Ramos (cell line): ENCODE measurements around the gene CRTC3.

ENCODE experiments used
- in situ Hi-C: fragments of 300-500 bp; cut with MboI; formaldehyde crosslinking; loops from one replicate; pipeline ENCODE4 v1.14.3; 2022; ENCODE audit warnings: low sequenced_read_pairs; ENCODE audit not compliant: unreplicated experiment

CRTC3 gene

DNA sequence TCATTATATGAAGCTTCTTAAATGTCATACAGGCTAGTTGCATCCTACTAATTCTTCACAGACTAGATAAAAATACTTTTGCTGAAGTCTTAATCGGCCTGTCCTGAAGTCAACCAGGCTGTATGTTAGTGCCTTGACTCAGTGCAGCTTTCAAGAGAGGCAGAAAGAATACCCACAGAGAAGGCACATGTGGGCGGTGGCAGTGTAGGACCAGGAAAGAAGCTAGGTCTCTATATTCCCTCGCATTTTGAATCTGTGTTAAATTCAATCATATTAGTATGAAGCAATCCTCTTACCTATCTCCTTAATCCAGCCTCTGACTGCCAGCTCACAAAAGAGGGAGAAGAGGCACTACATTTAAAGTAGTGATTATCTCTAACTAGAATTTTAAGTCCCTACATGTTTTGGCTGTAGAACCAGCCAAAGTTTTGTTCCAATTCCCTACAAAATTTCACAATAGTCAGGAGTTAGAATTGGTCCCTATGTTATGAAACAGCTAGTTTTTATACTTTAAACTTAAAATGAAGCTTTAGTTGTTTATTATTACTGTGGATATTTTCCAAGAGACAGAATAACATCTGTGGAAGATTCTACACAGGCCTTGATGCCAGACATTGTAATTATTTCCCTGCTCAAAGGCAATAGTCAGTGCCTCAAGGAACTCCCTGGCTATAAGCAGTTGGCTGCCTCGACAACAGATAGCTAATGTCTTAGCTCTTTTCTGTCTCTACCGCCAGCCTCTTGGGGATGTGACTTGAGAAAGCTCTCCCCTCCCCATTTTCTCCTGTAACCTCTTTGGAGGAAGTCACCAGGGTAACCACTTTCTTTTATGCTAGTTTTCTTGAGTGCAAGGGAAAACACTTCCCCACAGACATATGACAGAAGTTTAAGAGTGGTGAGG, 31.9 kb downstream of the CRTC3 start:
- in situ Hi-C loops = no loop called here

DNA sequence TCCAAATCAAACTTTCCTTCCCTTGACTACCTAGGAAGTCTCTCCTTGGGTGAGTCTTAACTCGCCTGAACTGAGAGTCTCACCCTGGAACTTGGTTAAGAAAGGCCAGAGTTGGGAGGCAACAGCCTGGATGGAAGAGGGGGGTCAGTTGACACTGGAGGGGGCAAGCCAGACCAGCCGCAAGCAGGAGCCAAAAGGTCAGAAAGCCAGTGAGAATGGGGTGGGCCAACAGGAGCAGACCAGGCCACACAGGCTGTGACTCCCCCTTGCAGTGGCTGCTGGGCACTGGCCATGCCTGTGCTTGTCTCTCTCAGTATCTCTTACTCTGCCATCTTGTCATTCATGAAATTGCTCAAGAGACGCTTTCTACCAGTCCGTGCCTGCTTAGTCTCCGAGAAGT, 32.9 kb downstream of the CRTC3 start:
- in situ Hi-C loops = no loop called here

DNA sequence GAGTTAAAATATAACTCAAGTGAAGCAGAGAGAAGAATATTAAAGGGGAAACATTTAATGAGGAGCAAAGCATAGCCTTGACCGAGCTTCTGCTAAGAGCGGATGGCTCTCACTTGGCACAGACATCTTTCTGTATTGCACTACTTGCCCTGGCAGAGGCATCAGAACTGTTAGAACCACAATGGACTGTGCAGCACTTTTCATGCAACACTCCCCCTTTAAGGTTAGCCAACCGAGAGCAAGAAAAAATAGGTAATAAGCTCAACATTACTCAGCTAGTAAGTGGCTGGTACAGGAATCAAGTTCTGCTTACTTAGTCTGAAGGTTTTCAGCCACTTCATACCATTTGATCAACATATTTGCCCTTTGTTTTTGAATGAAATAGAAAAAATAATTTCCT, 33.7 kb downstream of the CRTC3 start:
- in situ Hi-C loops = no loop called here

DNA sequence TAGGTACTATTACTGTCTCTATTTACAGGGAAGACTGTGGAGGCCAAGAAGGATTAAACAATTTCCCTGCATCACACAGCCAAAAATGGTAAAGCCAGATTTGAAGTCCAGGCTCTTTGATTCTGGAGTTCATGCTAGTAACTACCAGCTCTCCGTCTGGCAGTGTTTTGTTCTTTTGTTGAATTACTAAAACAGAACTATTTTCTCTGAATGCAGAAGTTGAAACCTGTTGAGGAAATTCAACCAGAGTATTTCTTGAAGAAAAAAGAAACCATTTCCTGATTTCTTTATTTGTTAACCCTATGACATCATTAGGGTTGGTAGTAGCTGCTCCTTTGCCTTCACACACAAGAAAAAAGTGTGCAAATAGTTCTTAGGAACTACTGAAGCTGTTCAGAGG, 34.3 kb downstream of the CRTC3 start:
- in situ Hi-C loops = no loop called here

DNA sequence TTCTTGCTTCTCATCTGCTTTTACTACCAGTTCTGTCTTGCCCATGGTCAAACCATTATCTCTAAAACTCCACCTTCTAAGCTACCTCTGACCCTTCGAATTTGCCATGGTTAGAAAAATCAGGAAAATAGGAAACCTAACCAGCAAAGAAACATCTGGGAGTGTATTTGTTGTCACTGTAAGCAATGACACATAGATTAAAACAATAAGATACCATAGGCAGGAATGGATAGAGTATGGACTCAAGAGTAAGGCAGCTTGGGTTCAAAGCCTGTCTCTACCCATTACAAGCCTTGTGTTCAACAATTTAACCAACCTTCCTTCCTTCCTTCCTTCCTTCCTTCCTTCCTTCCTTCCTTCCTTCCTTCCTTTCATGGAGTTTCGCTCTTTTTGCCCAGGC, 34.9 kb downstream of the CRTC3 start:
- in situ Hi-C loops = no loop called here

DNA sequence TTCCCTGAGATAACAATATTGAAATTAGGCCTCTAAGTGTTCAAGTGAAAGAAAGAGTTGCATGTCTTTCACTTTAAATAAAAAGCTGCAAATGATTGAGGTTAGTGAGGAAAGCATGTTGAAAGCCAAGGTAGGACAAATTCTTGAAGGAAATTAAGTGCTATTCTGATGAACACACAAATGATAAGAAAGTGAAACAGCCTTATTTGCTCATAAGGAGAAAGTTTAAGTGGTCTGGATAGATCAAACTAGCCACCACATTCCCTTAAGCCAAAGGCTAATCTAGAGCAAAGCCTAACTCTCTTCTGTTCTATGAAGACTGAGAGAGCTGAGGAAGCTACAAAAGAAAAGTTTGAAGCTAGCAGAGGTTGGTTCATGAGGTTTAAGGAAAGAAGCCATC, 36.1 kb downstream of the CRTC3 start:
- in situ Hi-C loops = no loop called here

DNA sequence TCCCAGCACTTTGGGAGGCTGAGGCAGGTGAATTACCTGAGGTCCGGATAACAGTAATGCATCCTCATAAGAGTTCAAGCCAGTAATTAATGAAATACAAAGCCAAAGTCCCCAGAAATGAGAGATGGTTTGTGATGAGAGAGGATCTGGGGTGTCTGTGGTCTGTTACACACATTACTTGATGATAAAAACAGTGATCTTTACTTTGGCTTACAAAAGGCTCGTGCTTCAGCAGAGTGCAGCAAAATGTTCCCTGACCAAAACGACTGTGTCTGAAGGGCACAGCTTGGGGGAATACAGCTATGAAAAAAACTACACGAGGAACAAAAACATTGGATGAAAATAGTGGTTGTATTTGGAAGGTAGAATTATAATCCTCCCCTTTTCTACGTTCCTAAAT, 40.9 kb downstream of the CRTC3 start:
- in situ Hi-C loops = no loop called here

DNA sequence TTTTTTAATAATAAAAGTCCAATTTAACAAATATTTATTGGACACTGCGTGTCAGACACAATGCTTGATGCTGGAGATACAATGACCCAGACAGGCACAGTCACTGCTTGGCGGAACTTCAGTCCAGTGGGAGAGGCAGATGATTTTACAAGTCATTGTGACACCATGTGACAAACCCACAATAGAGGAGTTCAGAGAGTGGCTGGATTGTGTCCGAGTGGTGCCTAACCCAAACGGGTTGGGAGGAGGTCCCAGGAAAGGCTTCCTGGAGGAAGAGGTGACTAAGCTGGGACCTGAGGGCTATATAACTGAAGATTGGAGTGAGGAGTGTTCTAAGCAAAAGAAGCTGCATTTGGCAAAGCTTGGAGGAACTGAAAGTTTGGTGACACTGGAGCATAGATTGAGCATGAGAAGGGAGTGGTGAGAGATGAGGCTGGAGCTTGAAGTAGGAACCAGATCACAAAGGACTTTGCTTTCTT, 41.4 kb downstream of the CRTC3 start:
- in situ Hi-C loops = no loop called here

DNA sequence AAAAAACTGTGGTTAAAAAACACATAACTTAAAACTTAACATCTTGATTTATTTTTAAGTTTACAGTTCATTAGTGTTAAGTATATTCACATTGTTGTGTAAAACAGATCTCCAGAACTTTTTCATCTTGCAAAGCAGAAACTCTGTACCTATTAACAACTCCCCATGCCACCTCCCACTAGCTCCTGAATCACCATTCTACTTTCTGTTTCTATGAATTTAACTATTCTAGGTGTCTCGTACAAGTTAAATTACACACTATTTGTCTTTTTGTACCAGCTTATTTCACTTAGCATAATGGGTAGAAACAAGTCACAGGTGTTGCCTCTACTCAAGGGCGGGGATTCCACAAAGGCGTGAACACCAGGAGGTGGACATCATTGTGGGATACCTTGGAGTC, 43.2 kb downstream of the CRTC3 start:
- in situ Hi-C loops = no loop called here

DNA sequence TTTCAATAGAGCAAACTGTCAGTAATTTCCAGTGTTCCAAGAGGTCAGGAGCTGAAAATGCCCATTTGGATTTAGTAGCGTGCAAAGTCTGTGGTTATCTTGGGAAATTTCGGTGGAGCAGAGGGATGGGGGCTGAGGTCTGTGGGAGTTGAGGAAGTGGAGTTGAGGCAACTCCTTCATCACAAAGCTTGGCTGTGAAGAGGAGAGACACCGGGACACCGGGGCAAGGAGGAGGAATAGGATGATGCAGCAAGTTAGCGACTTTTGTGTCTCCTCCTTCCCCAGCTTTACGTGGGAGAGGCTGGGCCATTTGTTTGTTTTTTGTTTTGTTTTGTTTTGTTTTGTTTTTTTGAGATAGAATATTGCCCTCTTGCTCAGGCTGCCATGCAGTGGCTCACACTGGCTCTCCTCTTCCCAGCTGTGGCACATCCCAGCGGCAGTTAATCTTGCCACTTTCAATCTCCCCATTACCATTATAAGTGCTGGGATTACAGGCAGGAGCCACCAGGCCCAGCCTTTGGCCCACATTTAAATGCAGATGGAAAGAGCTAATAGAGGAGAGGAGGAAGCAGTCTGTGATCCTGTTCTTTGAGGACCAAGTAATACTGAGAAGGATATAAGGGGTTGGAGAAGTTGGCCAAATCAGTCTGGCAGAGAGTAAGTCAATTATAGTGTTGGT, 47.1 kb downstream of the CRTC3 start:
- in situ Hi-C loops = no loop called here

DNA sequence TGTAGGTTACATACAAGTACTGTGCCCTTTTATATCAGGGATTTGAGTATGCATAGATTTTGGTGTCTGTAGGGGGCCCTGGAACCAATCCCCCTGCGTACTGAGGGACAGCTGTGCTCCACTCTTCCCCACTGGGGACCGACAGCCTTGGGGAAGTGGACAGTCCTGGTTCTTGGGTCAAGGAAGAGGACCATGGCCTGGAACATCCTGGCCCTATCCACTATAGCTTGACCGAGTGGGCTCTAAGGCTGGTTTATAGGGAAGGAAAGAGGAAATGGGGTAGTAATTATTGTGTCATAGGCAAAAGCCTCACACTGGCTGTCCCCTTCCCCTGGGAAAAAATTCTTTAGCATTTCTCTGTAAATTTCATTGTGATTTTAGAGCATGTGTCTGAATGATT, 49.5 kb downstream of the CRTC3 start:
- in situ Hi-C loops = no loop called here

DNA sequence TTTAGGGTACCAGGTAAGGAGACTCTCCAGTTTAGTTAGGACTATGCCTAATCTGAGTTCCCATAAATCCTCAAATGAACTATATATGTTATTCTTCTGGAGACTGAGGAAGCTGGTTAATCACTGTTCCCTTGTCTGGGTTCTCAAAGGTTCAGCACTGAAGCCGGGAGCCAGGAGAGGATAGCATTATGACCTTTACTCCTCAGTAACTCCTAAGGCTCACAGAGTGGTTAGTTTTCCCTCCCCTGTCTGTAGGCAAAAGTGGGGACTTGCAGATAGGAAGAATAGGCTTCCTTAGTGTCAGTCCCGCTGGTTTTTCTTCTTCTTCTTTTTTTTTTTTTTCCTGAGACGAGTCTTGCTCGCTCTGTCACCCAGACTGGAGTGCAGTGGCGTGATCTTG, 50.4 kb downstream of the CRTC3 start:
- in situ Hi-C loops = no loop called here

DNA sequence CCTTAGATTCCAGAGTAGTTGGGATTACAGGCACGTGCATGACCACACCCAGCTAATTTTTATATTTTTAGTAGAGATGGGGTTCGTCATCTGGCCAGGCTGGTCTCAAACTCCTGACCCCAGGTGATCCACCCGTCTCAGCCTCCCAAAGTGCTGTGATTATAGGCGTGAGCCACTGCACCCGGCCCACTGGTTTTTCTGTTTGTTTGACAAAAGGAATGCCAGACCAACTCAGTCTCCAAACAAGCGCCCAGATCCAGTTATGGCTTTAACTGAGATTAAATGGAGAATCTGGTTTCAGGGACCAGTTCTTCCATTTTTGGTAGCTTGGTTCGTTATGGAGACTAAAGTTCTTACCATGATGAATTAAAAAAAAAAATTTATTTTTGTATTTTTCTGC, 50.8 kb downstream of the CRTC3 start:
- in situ Hi-C loops = no loop called here

DNA sequence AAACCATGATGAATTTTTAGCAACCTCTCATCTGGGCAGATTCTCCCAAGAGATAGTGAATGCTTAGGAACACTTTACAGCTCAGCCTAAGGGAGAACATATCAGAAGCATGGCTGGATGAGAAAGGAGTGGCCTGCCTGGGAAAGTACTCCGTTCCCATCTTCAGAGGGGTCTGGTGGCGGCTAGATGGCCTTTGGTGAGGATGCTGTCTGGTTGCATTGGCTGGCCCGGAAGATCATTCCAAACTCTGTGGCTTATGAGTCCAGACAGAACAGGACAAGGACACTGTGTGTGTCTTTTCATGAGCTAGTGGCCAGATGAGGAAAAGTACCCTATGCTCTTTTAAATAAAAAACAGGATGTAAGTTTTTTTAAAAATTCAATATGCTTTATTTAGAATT, 51.2 kb downstream of the CRTC3 start:
- in situ Hi-C loops = no loop called here

DNA sequence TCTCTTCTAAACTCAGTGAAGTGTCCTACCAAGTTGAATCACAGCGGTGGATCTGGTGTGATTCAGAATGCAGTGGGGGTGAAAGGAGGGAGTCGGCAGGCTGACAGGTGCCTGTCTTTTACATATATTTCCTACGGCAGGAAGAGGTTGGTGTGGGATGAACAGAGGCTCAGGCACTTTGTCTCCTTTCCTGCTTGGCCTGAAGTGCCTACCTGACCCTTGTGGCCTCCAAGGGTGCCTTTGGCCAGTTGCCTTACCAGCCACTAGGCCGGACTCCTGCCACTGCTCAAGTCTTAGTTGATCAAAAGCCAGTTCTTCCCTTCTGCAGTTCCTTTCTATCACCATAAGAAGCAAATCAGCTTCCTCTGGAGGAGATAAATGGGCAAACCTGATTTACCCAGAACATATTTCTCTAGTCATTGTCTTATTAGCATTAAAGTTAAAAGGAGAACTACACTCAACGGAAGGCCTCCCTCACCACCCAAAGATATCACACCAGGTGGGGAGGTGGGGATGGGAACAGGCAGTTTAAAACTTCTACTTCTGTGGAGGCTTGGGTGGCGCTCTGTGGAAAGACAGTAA, 52.1 kb downstream of the CRTC3 start:
- in situ Hi-C loops = no loop called here

DNA sequence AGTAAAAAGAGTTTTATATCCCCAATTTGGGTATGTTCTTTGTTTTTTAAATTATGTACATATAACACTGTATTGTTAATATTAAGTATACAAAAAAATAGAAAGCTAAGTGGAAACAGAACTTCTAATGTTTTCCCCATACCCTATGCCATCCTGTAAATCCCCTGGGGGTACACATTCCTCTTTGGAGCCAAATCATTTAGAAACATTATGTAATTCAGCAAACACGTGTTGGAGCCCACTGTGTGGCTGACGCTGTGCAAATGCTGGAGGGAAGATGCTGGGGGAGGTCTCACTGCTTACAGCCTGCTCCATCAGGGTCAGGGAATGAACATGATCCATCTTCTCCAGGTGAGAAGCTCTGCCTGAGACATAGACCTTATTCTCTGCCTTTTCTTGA, 52.8 kb downstream of the CRTC3 start:
- in situ Hi-C loops = no loop called here

DNA sequence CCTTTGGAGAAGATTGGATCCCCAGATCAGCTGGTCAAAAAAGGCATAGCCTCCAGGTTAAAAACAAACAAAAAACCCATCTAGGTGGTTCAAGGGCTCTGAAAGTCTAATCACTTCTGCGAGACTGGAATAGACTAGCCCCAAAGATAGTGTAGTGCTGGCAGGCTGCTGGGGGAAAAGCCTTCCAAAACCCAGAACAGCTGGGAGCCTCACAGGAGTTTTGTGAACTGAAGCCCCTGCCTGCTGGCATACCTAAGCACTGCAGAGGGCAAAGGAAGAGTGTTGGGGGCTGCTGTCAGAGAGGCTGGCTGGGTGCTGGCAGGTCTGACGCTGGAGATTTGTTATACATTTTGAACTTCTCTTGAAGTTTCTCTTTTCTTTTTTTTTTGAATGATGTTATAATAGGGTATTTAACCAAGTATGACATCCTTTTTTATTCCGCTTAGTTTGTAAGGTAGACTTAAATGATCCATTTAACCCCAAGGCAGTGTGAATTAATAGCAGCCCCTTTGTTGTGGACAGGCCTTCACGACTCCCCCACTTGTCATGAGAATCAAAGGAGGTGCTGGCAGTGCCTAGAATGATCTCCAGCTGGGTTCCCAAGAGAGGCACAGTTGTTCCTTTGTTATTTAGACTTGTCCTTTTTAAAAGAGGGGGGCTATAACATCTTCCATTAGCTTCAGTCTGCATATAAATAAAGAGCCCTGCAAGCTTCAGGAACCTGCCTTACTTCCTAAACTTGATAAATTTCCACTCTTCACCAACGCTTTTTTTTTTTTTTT, 53.9 kb downstream of the CRTC3 start:
- in situ Hi-C loops = no loop called here

DNA sequence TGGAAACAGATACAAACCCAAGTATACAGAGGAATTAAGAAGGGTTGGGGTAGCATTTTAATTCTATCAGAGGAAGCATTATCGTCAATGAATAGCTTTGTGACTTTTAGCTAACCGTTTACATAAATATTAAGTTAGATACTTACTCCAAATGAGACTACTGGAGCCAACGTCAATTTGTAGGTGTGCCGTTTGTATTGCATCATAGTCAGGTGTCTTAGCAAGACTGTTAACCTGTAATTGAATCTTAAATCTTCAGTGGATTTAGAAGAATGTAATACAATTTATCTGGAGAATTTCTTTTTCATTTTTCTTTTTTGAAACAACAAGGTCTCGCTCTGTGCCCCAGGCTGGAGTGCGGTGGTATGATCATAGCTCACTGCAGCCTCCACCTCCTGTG, 55.1 kb downstream of the CRTC3 start:
- in situ Hi-C loops = no loop called here

DNA sequence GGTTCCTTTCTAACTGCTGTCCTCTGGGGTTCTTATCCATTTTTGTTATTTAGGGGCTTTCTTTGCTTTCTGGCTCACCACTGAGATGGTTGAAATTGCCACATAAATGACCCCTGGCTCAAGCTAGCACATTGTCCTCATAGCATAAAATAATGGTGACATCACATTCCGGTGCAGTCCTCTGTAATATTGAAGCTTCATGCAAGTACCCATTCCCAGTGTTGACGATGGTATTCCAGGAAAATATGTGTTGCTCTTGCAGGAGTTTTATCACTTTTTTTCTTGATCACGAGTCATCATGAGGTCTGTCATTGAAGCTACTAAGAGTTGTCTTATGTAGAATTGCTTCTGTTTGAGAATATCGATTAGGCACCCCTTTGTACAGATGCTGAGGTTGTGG, 56.1 kb downstream of the CRTC3 start:
- in situ Hi-C loops = no loop called here

DNA sequence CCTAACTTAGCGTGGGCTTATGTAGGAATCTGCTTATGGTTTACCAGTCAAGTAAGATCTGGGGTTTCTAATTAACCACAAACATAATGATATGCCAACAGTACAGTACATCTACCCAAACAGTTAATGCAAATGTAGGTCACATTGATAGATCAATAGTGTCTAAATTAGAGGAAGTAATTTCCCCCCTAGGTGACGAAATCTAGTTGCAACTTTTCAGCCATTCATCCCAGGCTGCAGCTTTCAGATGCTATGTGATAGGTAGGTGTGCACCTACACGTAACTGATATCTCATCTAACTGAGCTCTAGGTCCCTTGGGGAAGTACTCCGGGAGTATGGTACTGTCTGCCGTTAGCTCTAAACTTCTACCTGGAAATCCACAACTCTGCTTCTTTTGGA, 57.2 kb downstream of the CRTC3 start:
- in situ Hi-C loops = no loop called here

DNA sequence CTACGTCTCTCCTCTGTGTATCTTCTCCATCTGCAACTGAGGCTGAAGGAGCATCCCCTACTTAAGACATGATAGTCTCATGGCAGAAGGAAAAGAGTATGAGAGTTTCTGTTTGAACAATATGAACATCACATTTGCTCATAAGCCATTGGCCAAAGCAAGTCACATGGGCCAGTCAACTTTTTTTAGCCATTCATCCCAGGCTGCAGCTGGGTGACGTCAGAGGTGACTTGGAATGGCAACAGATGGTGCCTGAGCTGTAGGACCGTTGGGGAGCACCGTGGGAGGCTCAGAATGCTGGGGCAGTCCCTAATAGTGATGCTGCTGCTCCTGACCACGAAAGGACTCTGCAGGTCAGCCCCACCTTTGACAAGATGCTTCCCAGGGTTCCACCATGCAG, 58.7 kb downstream of the CRTC3 start:
- in situ Hi-C loops = no loop called here
